SH-SY5Y (cell line): ENCODE data around the gene TAC1.

Source experiments
- GATA2 ChIP-seq: IDR thresholded peaks from 2 replicates; pipeline ENCODE4 v1.6.1; 2011; ENCODE audit warnings: mild to moderate bottlenecking, low read depth, low read length
- GATA3 ChIP-seq: IDR thresholded peaks from 2 replicates; pipeline ENCODE4 v1.6.1; 2011; ENCODE audit warnings: low read depth, mild to moderate bottlenecking, low read length, moderate library complexity

DNA sequence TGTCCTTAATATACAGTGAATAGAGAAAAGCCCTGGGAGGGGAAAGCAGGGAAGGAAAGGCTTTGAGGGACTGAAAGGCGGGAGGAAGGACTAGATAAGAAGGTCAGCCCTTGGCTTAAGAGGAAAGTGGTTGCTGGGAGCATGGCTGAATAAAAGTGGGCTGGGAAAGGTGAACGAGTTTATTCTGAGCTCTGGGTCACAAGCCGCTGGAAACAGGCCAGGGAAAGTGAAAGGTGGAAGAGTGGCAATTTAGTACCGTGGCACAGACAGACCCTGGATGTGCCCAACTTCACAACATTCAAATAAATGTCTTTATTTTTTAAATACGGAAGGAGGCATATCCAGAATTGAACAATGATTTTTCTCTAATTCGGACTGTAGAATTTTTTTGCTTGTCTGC, 39.7 kb downstream of the TAC1 start:
- TF ChIP-seq GATA3 (no peak), GATA2 (no peak)
